Neural crest cell (in vitro differentiated cells): ENCODE results near the gene GPR149. TPM values are rescaled to one million over a fixed set of nuclear protein-coding genes. Genes with fewer than 3 reads are reported as not detected.

Experiments used
- DNase-seq: peaks from one replicate; pipeline ENCODE4 v3.0.0; 2021; ENCODE audit warnings: low read depth, mixed read lengths, low spot score
- H3K27ac Mint-ChIP-seq: one replicate; pipeline ENCODE4 v1.8.0; 2021; ENCODE audit warnings: mild to moderate bottlenecking, mixed read lengths; ENCODE audit not compliant: unreplicated experiment
- H3K27me3 Mint-ChIP-seq: 2 replicates; pipeline ENCODE4 v1.8.0; 2021; ENCODE audit warnings: low read depth, mild to moderate bottlenecking, mixed read lengths
- H3K36me3 Mint-ChIP-seq: 2 replicates; pipeline ENCODE4 v1.8.0; 2021; ENCODE audit warnings: low read depth, mild to moderate bottlenecking, mixed read lengths
- H3K4me1 Mint-ChIP-seq: 2 replicates; pipeline ENCODE4 v1.8.0; 2021; ENCODE audit warnings: mixed read lengths
- H3K4me3 Mint-ChIP-seq: one replicate; pipeline ENCODE4 v1.8.0; 2021; ENCODE audit warnings: mild to moderate bottlenecking, mixed read lengths
- H3K9me3 Mint-ChIP-seq: 2 replicates; pipeline ENCODE4 v1.8.0; 2021; ENCODE audit warnings: mixed read lengths
- total RNA-seq: library from RNA; stranded (reverse); gene quantifications from 2 replicates; pipeline ENCODE4 v1.2.1, GENCODE V29; 2021
- TF ChIP-seq, protein P1 (sequence below): fragments of 200-600 bp; sonication (generic); conservative IDR thresholded peaks from 2 replicates; pipeline ENCODE4 v1.5.0; 2021; ENCODE audit warnings: antibody characterized with exemption, mild to moderate bottlenecking

Gene GPR149
- total RNA-seq, 1 donor from 2014 or later: not detected

DNA sequence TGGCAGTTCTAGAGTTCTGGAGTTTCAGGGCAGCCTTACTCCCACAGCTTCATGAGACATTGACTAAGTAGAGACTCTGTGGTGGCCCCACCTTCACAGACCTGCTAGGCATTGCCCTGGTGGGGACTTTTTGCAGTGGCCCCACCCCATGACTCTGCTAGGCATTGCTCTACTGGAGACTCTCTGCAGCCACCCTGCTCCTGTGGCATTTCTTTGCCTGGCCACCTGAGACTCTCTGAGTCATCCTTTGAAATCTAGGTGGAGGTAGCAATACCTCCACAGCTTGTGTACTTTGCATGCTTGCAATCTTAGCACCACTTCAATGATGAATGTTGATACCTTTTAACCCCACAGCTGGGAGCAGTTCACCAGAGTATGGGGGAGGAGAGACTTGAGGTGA, 65.1 kb downstream of the GPR149 start:
- Mint-ChIP-seq H3K27ac (no peak overlapping the region), H3K36me3 (peaks cover 2% of the 10 kb centered on the region), H3K4me1 (no peaks in the 10 kb centered on the region), H3K27me3 (peaks cover 5% of the 10 kb centered on the region), H3K9me3 (peaks cover 6% of the 10 kb centered on the region), H3K4me3 (no peak overlapping the region)
- no peak for DNase-seq
- TF ChIP-seq, protein P1, sequence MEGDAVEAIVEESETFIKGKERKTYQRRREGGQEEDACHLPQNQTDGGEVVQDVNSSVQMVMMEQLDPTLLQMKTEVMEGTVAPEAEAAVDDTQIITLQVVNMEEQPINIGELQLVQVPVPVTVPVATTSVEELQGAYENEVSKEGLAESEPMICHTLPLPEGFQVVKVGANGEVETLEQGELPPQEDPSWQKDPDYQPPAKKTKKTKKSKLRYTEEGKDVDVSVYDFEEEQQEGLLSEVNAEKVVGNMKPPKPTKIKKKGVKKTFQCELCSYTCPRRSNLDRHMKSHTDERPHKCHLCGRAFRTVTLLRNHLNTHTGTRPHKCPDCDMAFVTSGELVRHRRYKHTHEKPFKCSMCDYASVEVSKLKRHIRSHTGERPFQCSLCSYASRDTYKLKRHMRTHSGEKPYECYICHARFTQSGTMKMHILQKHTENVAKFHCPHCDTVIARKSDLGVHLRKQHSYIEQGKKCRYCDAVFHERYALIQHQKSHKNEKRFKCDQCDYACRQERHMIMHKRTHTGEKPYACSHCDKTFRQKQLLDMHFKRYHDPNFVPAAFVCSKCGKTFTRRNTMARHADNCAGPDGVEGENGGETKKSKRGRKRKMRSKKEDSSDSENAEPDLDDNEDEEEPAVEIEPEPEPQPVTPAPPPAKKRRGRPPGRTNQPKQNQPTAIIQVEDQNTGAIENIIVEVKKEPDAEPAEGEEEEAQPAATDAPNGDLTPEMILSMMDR: no peak

DNA sequence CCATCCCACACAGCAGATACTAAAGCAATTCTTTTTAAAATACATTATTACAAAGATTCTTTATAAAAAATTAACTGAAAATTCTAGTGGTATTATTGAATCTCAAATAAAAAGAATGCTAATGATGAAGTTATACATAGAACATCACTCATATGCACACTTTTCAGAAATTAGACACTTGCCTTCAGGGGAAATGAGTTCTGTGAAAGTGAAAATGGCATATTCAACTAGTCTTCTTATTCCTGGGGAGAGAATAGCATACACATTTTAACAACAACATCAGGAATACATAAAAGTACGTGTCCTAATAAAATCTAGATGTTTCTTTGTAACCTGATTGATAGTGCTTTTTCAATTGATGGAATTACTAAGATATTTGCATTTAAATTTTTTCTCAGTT, 68.9 kb downstream of the GPR149 start:
- H3K9me3 Mint-ChIP-seq: peaks cover 6% of the 10 kb centered on the region
- H3K27me3 Mint-ChIP-seq: peaks cover 9% of the 10 kb centered on the region
- no peak for DNase-seq
- H3K4me3 Mint-ChIP-seq: no peak overlapping the region
- no peak overlapping the region for H3K27ac Mint-ChIP-seq
- no peaks in the 10 kb centered on the region for H3K4me1 Mint-ChIP-seq
- peaks cover 2% of the 10 kb centered on the region for H3K36me3 Mint-ChIP-seq
- TF ChIP-seq, protein P1: no peak

DNA sequence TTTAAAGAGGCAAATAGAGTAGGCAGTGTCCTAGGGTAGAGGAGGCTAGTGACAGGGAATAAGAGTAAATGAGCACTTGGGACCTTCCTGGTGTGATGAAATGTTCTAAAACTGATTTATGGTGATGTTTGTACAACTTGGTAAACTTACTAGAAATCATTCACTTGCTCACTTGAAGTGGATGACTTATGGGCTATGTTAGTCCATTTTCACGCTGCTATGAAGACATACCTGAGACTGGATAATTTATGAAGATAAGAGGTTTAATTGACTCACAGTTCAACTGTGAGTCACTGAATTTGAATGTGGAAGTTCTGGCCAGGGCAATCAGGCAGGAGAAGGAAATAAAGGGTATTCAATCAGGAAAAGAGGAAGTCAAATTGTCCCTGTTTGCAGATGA, 74.0 kb downstream of the GPR149 start:
- H3K4me3 Mint-ChIP-seq: no peak overlapping the region
- no peaks in the 10 kb centered on the region for H3K36me3 Mint-ChIP-seq
- no peak for DNase-seq
- H3K27me3 Mint-ChIP-seq: peaks cover 28% of the 10 kb centered on the region
- TF ChIP-seq, protein P1: no peak
- H3K9me3 Mint-ChIP-seq: peaks cover 4% of the 10 kb centered on the region
- H3K27ac Mint-ChIP-seq: no peak overlapping the region
- H3K4me1 Mint-ChIP-seq: no peaks in the 10 kb centered on the region

DNA sequence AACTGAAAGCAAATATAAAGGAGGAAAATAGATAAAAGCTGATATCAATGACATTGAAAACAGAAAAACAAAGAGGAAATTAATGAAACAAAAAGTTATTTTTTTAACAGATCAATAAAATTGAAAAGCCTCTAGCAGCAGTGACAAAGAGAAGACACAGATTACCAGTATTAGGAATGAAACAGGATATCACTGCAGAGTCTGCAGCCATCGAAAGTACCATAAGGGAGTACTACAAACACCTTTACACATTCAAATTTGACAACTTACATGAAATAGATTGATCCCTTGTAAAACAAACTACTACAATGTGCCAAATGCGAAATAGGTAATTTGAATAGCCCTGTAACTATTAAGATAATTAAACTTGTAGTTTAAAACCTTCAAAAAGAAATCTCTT, 80.8 kb downstream of the GPR149 start:
- H3K4me3 Mint-ChIP-seq: no peak overlapping the region
- H3K27me3 Mint-ChIP-seq: peaks cover 44% of the 10 kb centered on the region
- H3K27ac Mint-ChIP-seq: no peak overlapping the region
- DNase-seq: no peak
- H3K9me3 Mint-ChIP-seq: no peaks in the 10 kb centered on the region
- H3K36me3 Mint-ChIP-seq: no peaks in the 10 kb centered on the region
- H3K4me1 Mint-ChIP-seq: no peaks in the 10 kb centered on the region
- TF ChIP-seq, protein P1: no peak

DNA sequence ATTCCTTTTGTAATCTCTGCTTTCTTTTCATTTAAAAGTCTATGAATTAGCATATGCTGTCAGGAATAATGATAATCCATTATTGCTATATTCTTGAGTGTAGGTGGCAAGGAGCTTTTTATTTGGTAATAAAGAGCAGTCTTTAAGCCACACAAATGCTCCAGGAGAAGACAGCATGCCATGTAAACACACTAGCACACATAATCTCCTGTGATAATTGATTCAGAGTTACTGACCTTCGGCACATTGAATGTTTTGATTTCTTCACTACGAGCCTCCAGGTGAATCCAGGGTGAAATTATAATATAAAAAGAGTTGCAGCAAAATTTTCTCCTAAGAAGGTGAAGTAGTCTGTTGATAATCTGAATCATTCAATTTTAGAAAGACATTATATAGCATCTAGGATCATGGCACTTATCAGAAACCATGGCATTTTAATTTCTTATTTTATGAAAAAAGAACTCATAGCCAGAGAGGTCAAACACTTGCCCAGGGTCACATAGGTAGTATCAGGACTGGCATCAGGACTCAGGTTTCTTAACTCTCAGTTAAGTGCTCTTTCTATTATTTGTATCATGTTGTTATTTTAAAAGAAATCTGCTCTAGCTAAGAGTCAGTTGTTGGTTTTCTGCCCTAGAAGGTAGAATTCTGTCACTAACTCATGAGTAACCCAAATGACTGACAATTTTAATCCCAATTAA, 84.4 kb downstream of the GPR149 start:
- H3K4me1 Mint-ChIP-seq: no peaks in the 10 kb centered on the region
- H3K9me3 Mint-ChIP-seq: no peaks in the 10 kb centered on the region
- no peak overlapping the region for H3K4me3 Mint-ChIP-seq
- H3K36me3 Mint-ChIP-seq: no peaks in the 10 kb centered on the region
- peaks cover 25% of the 10 kb centered on the region for H3K27me3 Mint-ChIP-seq
- TF ChIP-seq, protein P1: no peak
- no peak overlapping the region for H3K27ac Mint-ChIP-seq
- DNase-seq: no peak
